Measurements from ENCODE around the gene GALNT13.
"Not testable (repeated sequence)": the region's sequence is repeated elsewhere in the genome, so short reads cannot be mapped to it uniquely, and the experiment has no call there.

GALNT13 gene

GRCh38 chr2:154437104-154437503, 565.4 kb downstream of the GALNT13 start:
- DNase-seq = no peak

DNA sequence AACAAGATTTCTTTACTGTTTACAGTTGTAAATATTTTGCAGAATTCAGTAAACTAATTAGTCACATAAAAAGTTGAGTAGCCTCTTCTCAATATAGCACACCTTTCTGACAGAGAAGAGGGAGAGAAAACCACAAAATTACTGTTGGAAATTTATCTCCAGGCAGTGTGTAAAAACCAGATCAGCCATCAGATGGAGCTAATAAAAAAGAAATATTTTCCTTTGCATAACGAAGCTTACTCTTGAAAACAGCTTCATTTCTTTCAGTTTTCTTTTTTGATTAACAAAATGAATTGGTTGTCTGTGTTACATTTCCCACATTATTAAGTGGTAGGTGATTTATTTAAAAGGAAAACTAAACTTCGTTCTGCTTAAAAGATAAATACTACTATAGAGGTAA, 567.4 kb downstream of the GALNT13 start:
- DNase-seq = no peak

DNA sequence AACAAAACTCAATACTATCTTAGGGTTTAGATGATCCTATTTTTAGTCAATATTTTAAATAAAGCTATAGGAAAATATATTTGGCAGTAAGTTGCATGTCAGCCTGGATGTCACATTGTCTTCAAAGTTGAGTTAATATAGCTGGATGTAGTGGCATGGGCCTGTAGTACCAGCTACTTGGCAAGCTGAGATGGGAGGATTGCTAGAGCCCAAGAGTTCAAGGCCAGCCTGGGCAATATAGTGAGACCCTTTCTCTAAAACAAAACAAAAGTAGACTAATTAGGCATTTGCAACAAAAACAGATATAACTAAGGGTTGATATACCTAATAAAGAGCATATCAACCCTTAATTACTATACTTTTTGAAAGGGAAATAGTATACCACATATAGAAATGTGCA, 572.2 kb downstream of the GALNT13 start:
- DNase-seq = no peak

GRCh38 chr2:154446324-154446723, 574.6 kb downstream of the GALNT13 start:
- DNase-seq = no peak

- DNase-seq = no peak
These were observed 576.2 kb downstream of the GALNT13 start for GRCh38 chr2:154447727-154448418.

DNA sequence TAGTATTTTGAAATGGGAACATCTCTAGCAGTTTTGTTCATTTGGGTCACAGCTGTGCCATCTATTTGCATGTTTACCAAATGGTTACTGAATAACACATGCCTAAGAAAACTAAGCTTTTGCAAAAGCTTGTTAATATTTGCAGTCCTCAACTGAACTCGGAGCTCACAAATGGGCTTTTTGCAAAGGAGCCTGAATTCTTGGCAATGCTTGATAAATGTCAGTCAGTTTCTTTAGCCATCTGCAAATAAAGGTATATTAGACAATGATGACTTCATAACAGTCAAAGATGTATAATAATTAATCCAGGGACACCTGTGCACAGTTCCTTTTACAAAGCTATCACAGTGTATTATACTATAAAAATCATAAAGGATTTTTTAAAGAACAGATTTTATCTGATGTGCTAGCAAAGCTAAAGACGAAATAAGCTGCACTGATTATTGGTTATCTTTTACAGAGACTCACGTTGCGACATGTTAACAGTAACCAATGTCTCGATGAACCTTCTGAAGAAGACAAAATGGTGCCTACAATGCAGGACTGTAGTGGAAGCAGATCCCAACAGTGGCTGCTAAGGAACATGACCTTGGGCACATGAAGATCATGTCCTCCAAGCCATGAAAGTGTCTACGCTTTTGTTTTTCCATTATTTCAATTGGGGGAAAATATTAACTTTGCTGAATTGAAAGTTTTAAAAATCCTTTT, 578.4 kb downstream of the GALNT13 start:
- no peak for DNase-seq

DNA sequence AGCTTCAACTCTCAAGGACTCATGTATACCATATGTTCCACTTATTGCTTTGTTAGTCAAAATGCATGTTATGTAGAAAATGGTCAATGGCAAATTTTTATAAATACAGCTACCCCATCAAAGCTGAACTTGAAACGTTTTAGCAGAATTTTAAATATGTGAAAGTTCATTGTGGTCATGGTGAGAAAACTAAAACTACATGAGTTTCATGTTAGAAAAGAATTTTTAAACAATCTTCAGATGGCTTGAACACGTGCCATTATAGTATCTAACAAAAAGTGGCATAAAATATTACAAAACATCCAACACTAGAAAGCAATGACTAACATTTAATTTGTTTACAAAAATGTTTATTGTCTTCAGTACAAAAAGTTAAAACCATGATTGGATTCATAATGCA, 580.7 kb downstream of the GALNT13 start:
- DNase-seq = no peak

- DNase-seq = no peak
These were observed 581.3 kb downstream of the GALNT13 start for GRCh38 chr2:154452906-154453493.

DNA sequence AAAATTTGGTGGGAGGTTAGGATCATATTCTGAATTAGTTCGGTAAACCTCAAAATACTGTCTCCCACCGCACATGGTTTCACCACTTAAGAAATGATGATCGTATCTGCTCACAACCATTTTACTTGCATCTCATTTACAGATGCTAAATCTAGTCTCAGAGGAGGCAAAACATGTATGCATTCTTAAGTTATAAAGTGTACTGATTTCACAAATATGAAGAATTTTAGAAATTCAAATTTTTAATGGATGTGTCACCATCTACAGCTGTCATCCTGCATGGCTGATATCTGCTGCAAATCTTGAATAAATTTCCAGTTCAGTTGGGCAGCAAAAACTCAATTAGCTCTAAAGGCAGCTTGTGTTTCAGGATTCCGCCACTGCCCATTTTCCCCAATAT, 583.4 kb downstream of the GALNT13 start:
- DNase-seq = no peak

GRCh38 chr2:154455866-154456265, 584.1 kb downstream of the GALNT13 start:
- no peak for DNase-seq

- no peak for DNase-seq
These were observed 585.6 kb downstream of the GALNT13 start for GRCh38 chr2:154457286-154457685.

DNA sequence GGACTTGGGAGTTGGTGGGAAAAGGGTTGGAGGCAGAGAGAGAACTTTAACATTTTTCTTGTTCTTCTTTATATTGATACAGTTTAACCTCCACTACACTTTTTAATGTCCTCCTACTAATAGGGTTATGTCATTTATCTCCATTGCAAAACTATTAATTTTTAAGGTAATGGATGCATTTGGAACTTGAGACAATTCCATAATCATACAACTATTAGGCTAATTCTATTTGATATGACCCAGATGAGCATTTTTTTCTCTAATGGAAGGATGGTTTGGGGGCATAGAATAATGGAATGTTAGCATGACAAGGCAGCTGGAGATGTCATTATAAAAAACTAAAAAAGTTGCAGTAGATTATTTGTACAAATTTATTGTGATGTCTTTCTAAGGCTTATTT, 587.6 kb downstream of the GALNT13 start:
- no peak for DNase-seq

DNA sequence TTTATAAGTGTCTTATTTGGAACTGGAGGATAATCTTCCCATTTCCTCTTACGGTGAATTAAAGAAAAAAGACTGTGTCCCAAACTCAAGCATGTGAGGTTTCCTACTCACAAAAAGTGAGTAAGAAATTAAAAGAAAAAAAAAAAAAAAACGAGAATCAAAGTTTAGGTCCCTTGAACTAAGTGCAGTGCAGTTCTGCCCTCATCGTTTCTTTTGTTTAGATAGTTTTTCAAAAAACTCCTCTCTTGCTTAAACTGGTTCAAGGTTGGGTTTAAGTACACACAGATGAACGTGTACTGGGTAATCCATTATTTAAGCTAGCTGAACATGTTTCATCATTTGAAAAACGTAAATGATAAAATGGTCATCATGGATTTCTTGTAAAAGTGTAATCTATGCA, 590.9 kb downstream of the GALNT13 start:
- no peak for DNase-seq

GRCh38 chr2:154466226-154466625, 594.5 kb downstream of the GALNT13 start:
- DNase-seq = no peak

DNA sequence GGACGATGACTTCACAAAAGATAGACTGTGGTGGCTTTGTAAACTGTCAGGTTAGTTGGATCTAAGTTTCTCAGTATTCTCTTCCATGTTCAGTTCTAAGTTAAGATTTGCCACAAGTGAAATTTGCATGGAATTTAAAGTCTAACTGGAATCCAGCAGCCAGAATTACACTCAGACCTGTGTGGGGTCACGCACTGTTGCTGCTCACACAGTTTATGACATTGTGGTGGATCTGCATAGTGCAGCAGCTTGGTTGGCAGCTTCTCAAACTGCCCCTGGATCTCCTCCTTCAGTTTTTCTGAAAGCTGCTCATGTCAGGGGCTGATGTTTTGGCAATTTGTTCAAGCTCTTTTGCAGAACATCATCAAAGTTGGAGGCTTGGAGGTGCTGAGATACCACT, 598.7 kb downstream of the GALNT13 start:
- DNase-seq = no peak

DNA sequence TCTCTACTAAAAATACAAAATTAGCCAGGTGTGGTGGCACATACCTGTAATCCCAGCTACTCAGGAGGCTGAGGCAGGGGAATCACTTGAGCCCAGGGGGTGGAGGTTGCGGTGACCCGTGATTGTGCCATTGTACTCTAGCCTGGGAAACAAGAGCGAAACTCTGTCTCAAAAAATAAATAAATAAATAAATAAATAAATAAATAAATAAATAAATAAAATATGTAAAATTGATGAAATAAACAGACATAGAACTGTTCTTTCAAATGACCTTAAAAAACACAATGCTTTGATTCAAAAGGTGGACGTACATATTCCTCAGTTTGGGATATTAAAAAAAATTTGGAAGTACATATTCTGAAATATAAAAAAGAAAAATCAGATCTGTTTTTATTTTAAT, 599.8 kb downstream of the GALNT13 start:
- not testable (repeated sequence) for DNase-seq

DNA sequence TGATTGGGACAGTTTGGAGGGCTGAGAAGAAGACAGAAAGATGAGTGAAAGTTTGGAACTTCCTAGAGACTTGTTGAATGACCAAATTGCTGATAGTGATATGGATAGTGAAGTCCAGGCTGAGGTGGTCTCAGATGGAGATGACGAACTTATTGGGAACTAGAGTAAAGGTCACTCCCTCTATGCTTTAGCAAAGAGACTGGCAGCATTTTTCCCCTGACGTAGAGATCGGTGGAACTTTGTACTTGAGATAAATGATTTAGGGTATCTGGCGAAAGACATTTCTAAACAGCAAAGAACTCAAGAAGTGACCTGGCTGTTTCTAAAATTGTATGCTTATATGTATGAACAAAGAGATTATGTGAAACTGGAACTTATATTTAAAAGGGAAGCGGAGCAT, 605.6 kb downstream of the GALNT13 start:
- DNase-seq = no peak

GRCh38 chr2:154480521-154480920, 608.8 kb downstream of the GALNT13 start:
- no peak for DNase-seq

GRCh38 chr2:154481336-154481735, 609.6 kb downstream of the GALNT13 start:
- DNase-seq = no peak

GRCh38 chr2:154484338-154485099, 612.8 kb downstream of the GALNT13 start:
- no peak for DNase-seq

DNA sequence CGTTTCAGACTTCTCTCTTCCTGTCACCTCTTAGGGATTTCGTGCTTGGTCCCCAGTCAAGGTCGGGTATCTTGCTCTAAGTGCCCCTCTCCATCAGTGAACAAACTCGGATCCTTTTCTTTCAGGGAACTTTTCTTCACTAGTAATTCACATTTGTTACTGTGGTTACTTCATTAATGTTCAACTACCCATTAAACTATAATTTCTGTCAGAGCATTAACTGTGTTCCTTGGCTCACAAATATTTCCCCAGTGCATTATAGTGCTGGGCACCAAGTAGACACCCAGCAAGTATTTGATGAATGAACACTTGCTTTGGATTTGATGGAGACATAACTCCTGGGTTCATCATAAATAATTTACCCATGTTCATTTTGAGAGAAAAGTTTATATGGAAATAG, 617.1 kb downstream of the GALNT13 start:
- DNase-seq = no peak

GRCh38 chr2:154489266-154489858, 617.6 kb downstream of the GALNT13 start:
- DNase-seq = no peak

DNA sequence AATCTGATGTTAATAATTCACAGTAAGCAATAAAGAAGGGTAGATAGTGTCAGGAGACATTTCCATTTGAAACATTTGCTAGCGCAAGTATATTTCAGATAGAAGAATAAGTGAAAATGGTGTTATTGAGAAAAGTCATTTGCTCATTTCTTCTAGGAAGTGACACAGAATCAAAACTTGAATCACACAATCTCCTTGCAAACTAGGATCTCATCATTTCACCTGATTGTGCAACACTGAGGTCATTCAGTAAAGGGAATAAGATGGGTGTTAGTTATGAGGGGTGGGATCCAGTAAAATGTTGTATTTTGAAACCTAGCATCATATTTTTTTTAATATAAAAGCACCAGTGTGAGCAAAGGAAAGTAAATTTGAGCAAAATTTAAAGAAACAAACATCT, 618.8 kb downstream of the GALNT13 start:
- DNase-seq = no peak

Data from activated CD8-positive, alpha-beta memory T cell treated with anti-CD3 and anti-CD28 coated beads, Interleukin-2, amount 50 U/mL, for 48 hours (primary cell).